ENCODE measurements around the gene SGTA.

DNA sequence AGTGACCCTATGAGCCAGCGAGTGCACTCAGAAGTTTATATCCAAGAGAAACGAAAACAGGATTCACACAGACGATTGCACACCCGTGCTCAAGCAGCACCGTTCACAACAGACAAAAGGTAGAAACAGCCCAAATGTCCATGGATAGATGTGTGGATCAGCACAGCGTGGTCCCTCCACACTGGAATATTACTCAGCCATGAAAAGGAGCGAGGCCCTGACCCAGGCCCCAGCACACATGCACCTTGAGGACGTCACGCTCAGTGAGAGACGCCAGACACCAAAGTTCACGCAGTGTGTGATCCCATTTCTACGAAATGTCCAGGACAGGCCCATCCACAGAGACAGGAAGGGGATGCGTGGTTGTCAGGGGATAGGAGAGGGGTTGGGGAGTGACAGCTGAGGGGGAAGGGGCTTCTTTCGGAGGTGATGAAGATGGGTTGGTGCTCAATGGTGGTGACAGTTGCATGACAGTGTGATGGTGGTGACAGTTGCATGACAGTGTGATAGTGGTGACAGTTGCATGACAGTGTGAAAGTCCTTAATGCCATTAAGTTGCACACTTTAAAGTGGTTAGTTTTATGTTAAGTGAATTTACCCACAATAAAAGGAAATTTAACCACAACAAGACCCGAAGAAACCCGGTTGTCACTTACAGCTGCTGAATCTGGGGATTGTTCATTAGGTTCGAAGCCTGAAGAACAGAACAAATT lies 24.3 kb downstream of the SGTA start:
- TF ChIP-seq, protein P1, sequence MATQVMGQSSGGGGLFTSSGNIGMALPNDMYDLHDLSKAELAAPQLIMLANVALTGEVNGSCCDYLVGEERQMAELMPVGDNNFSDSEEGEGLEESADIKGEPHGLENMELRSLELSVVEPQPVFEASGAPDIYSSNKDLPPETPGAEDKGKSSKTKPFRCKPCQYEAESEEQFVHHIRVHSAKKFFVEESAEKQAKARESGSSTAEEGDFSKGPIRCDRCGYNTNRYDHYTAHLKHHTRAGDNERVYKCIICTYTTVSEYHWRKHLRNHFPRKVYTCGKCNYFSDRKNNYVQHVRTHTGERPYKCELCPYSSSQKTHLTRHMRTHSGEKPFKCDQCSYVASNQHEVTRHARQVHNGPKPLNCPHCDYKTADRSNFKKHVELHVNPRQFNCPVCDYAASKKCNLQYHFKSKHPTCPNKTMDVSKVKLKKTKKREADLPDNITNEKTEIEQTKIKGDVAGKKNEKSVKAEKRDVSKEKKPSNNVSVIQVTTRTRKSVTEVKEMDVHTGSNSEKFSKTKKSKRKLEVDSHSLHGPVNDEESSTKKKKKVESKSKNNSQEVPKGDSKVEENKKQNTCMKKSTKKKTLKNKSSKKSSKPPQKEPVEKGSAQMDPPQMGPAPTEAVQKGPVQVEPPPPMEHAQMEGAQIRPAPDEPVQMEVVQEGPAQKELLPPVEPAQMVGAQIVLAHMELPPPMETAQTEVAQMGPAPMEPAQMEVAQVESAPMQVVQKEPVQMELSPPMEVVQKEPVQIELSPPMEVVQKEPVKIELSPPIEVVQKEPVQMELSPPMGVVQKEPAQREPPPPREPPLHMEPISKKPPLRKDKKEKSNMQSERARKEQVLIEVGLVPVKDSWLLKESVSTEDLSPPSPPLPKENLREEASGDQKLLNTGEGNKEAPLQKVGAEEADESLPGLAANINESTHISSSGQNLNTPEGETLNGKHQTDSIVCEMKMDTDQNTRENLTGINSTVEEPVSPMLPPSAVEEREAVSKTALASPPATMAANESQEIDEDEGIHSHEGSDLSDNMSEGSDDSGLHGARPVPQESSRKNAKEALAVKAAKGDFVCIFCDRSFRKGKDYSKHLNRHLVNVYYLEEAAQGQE (IDR thresholded peaks at IDR 0.05; ENCODE audit: insufficient replicate concordance, low read depth), result no peak
- TF ChIP-seq, protein P2, sequence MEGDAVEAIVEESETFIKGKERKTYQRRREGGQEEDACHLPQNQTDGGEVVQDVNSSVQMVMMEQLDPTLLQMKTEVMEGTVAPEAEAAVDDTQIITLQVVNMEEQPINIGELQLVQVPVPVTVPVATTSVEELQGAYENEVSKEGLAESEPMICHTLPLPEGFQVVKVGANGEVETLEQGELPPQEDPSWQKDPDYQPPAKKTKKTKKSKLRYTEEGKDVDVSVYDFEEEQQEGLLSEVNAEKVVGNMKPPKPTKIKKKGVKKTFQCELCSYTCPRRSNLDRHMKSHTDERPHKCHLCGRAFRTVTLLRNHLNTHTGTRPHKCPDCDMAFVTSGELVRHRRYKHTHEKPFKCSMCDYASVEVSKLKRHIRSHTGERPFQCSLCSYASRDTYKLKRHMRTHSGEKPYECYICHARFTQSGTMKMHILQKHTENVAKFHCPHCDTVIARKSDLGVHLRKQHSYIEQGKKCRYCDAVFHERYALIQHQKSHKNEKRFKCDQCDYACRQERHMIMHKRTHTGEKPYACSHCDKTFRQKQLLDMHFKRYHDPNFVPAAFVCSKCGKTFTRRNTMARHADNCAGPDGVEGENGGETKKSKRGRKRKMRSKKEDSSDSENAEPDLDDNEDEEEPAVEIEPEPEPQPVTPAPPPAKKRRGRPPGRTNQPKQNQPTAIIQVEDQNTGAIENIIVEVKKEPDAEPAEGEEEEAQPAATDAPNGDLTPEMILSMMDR (IDR thresholded peaks at IDR 0.05; ENCODE audit: insufficient read depth, low read length), result no peak
- TF ChIP-seq POLR2AphosphoS5 (IDR thresholded peaks at IDR 0.05; ENCODE audit: low read depth) (no peak), SPI1 (IDR thresholded peaks at IDR 0.05; ENCODE audit: borderline replicate concordance, low read depth) (no peak), GABPA (IDR thresholded peaks at IDR 0.05; ENCODE audit: low read depth) (no peak)
